SKM-1 (cell line): ENCODE data around the gene KCTD16.

ENCODE experiments used
- DNase-seq: peaks from one replicate; lab custom pipeline; 2025; ENCODE audit not compliant: unreplicated experiment; lab: John Stamatoyannopoulos, UW

The KCTD16 gene

DNA sequence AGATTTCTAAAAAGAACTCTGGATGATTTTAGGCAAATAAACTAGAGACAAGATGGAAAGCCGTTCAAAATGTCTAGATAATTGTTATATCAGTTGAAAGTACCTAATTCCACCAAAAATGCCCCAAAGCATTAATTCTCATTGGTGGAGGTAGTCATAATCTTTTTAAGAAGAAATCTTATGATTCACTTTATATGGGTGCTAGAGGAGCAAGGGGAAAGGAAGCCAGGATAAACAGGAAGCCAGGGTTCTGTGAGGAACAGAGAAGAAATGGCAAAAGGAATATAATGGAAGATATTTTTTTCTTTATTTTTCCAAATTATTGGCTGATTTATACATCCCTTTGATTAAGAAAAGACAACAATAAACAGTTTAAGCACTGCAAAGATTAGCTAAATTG is 8.0 kb upstream of the KCTD16 start:
- DNase-seq: no peak

DNA sequence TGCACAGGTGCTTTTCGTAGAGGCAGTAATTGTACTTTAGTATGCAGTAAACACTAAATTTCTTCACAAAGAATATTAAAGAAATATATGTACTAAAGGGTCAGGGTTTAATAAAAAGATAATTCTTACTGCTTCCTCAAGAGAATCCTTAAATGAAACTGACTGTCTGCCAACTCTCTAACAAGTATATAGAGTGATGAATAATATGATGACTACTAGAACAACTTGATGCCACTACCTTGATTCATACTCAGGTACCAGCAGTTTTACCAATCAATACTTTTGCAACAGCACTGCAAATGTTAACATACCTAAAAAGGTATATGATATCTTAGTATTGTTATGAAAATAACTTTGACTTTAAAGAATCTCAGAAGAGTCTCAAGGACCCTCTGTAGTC is 4.0 kb upstream of the KCTD16 start:
- DNase-seq: no peak

DNA sequence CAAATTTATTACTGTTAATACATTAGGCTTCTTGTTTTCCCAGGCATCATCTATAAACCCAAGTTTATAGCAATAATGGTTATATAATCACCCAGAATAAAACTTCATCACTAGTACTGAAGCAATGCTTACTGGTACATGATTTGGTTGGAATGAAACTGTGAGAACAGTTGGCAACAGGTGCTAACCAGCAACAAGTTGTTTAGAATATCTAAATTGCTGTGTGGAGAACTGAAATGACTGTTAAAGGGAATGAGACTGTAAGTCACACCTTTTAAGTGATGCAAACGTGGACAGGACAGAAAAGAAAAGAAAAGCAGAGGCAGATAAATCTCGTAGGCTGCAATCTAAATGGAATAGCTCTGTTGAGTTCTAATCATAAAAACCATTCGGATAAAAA is 2.7 kb upstream of the KCTD16 start:
- DNase-seq: no peak

DNA sequence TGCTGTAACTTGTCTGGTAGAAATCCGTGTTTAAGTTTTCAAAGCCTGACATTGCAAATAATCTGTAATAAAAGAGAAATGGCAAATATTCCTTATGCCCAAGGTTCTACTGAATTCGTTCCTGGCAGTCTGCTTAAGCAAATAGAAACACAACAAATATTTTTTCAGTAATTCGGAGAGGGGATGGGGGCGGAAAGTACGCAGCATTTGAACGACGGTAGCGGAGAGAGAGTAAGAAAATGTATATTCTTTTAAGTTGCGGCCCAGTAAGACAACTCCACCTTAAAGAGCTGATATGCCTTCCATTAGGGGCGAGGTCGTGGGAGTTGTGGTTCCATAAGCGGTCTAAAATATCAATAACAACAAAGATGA is 783 bp upstream of the KCTD16 start:
- DNase-seq: no peak

DNA sequence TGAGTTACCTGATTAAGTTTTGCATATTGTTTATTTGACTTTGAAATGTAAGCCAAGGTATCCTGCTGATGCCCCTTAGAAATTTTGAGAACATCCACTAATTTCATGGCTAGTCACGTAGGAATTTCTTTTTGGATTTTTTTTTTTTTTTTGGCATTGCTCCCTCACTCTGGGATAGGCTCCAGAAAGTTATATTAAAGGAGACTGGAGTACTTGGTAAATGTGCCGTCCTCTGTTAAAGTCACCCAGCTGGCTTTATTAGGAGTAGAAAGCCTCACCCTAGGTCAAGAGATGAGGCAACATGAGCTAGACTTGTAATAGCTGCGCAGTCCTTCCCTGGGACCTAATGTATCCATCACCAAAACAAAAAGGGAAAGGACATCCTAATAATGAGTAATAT is 3.1 kb downstream of the KCTD16 start:
- DNase-seq: no peak

DNA sequence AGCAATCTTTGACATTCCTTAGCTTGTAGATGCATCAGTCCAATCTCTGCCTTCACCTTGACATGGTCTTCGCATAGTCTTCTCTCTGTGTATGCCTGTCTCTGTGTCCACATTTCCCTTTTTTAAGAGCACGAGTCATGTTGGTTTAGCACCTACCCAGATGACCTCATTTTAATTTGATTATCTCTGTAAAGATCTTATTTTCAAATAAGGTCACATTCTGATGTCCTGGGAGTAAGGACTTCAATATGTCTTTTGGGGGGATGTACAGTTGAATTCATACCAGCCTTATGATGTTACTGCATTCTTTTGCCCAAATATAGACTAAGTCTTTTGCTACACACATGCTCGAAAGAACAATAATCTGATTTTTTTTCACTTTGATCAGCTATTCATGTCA is 6.9 kb downstream of the KCTD16 start:
- DNase-seq: no peak

DNA sequence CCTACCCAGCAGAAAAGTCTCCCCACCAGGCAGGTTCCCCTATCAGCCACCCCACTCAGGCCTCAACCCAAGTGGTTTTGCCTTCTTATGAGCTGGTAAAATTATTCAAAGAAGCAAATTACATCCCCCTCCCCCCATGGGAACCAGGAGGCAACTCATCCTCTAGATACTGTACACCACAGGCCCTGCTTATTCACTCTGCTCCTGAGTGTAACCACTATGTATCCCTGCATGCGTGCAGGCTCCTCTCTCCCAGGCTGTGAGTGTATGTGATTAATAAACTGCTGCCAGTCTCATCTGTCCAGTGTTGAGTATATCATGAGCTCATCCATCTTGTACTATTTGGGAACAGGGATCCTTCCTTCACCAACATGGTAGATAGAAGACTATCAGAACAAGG is 8.6 kb downstream of the KCTD16 start:
- no peak for DNase-seq

DNA sequence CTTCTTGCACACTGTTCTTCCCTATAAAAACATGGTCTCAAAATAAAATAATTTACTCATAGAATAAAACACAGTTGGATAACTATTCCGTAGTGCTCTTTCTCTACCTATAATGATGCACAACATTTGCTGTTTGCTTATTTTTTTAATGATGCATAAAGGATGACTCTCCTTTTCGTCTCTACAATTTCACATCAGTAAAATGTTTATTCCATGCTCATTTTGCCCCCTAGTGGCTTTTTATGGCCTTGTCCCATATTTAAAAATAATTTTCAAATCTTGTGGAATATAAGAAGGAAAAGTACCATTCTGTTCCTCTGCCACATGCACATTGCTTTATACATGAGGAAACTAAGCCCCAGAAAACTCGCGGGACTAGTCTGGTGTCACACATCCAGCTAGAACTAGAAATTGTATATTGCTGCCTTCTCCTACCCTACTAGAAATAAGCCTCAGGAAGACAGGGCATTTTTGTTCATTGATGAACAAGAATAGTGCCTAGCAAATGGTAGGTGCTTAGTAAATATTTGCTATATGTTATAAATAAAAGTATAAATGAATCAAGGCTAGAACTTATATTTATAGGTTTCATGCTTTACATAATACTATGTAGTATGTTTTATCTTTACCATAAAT is 12.7 kb downstream of the KCTD16 start:
- DNase-seq: no peak

DNA sequence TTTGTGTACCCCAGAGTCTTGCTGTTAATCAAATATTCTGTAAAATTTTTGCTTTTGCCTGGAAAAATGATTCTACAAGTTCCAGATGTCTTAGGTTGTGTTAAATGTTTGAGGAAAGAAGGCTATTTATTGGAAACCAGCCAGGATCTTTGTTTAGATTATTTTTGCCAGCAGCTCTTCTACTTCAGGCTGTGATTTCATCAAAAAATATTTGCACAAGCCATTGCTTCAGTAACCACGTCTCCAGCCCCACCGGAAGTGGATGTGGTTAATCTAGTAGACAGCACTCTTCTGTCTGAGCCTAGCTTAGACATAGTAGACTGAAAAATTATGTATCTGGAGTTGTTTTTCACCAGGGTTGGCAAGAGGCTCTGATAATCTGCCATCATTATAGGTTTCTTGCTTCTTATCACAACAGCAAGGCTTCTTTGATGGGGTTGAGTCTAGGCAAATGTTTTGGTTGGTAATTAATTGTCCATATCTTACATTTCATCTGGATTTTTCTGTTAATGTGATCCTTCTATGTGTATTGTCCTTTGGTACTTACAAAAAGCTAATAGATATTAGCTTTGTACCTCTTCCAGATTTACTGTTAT is 17.1 kb downstream of the KCTD16 start:
- DNase-seq: peak; percentile 20

DNA sequence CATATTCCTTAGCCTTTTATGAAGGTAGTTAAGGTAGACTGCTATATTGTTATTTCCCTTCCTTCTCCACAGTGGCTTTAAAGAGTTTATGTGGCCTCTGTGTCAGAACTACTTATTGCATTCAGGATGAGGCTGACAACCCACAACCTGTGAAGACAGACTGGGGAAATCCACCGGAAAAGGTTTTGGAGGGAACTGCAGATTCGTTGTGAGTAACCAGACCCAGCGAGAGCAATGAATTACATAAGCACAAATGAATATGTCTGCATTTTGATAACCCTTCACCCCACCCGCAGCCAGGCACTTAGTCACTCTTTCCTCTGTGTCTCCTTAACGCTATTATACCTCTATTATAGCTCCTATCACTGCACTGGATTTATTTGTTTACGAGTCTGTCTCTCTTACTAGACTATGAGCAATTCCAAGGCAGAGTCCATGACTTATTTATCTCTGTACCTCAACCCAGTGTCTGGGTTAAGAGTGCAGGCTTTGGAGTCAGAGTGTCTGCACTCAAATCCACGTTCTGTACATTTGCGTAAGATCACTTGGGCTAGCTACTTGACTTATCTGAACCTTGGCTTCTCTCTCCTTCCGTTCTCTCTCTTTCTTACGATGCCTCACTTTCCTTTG is 19.2 kb downstream of the KCTD16 start:
- peak; percentile 27 for DNase-seq

DNA sequence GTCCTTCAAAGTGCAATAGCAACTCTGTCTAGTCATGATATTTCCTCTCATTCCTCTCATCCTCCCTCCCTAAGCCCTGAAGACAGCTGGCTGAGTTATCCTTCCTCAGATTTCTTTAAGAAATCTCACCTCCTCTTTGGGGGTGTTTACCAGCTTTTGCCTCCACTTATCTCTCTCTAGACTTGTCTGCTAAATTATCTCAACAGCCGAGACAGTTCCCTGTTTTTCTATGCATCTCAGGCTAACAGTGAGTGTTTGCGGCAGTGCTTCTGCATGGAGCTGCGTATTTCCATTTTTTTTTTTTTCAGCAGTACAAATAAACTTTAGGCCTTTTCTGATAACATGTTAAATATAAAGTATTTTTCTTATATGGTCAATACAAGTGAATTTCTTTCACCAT is 20.9 kb downstream of the KCTD16 start:
- no peak for DNase-seq

DNA sequence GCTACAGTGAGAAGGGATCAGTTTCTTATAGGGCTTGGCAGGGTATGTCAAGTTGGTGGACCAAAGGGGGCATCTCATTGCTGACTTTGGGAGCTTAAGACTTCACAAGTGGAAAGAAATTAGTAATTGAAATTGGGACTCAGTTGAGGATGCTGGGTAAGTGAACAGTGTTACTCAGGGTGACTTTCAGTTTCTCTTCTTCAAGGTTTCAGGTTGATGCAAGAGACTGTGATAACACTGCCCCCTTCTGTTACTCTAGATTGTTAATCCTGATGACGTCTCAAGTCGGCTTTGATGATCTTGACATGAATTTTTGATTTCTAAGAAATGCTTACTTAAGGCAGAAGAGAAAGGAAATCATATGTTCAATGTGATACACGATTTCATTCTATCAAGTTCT is 21.3 kb downstream of the KCTD16 start:
- DNase-seq: no peak

DNA sequence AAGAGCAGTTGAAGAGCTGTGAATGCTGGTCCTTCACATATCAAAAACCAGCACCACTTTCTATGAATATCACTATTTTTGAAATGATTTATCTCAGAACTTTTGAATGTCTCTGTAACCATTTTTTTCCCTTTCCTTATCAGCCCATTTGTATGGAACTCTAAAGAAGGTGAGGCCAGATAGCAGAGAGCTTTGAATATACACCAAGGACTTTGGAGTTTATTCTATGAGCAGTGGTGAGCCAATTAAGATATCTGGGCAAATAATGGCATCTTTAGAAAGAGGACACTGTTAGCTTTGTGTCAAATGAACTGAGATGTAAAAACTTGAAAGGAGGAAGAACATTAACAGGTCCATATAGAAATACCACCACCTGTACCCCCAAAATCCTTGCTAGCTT is 22.0 kb downstream of the KCTD16 start:
- DNase-seq: no peak

DNA sequence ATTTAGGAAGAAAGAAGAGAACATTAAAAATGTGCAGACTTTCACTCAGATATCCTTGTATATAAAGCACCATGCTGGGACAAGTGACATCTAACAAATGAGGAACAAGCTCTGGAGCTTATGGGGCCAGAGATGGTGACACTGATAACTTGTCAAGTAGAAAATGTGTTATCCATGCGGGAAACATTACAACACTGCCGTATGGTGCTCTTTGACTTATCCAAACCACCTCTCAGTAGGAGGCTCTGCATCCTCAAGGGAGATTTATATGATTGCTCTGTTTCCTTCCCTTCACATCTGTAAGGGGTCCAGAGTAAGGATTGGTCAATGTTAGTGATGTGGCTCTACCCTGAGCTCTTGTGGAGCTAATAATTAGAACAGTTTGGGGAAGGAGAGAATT is 23.5 kb downstream of the KCTD16 start:
- no peak for DNase-seq

DNA sequence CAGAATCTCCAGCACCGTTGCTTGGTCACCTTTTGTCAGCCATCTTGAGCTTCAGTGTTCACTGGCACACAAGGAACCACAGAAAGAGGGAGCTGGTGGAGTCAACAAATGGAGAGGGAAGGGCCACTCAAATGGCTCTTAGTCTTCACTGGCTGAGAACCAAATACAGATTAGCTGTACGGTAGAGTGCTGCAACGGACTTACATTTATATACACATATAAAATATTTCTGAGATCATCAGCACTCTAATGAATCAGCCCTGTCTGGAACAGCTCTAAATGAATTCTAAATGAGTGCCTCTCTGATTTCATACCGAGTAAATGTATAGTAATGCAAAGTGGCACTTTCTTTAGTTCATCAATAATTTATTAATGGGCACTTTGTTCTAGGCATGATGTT is 24.8 kb downstream of the KCTD16 start:
- DNase-seq: no peak

DNA sequence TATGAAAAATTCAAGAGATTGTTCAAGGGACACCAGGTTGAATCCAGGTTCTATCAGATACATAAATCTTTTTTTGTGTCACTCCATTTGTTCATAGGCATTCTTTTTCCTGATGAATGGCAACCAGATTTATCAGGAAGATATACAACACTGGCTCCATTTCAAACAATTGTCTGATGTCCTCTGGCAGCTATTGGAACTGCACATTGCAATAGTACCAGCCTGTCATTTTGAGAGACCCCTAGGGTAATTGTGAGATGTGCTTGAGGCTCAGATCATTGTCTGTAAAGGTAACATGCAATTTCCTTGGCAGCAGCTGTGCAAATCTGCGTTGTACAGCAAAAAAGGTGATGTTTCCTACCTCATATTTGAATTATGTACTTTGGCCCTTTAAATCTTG is 25.9 kb downstream of the KCTD16 start:
- no peak for DNase-seq

DNA sequence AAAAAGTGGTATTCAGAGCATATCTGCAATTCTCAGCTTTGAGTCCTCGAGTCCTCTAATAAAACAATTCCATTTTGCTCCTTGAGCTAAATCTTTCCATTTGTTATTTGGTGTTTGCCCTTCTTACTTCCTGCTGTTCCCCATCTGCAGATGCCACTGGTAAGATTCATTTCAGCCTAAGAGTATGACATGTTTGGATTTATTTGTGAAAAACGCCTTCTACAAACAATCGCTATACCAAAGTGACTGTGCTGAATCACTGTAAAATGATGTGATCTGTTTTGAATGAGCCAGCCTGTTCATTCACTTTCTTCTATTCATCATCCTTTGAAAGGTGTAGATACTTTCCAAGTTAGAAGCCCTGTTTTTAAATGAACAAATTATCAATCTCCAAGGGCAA is 27.7 kb downstream of the KCTD16 start:
- DNase-seq: no peak

DNA sequence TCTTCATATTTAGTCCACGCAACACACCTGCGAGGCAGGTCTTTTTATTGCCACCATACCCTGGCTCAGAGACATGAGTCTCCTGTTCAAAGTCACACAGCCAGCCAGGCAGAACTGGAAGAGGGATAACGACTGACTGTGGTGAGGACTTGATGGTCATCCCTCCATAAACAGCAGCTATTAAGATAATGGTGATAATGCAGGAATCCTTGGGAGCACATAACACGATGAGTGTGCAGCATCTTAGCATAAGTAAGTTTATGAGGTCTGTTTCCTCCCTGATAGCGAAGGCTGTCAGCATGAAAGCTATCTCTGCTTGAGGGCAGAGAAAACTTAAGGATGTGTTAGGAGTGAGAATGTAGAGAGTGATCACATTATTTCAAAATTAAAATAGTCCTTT is 30.9 kb downstream of the KCTD16 start:
- DNase-seq: no peak

DNA sequence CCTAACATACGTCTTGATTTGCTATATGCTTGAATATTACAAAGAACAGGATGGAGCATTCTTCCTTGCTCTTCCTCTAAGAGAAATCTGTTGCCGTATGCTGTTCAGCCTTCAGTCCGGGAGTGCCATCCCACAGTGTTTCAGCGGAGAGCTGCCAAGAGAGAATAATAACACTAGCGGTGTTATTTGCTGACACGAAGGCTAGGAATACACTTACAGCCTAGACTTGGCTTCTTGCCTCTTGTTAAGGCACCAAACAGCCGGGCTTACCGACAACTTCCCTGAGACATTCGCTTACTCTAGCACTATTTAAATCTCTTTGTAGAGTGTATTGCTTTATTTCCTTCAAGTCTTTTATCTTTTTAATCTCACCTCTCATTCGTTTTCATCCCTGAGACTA is 31.4 kb downstream of the KCTD16 start:
- DNase-seq: no peak

DNA sequence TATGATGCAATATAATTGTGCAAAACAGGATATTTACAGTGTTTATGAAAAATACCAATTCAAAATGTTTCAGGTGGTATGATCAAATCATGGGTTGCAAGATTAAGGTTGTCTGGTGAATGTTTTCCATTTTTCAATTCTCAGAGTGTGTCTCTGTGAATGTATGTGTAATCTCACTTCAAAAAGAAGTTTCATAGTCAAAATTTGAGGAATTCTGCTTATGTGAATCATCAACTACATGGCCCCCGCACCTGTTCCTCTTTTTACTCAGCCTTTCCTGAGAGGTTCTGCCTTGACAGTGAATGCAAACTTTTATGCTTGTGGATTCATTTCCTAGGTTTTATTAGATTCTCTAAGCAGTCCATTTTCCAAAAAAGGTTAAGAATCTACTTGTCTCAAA is 32.1 kb downstream of the KCTD16 start:
- no peak for DNase-seq

DNA sequence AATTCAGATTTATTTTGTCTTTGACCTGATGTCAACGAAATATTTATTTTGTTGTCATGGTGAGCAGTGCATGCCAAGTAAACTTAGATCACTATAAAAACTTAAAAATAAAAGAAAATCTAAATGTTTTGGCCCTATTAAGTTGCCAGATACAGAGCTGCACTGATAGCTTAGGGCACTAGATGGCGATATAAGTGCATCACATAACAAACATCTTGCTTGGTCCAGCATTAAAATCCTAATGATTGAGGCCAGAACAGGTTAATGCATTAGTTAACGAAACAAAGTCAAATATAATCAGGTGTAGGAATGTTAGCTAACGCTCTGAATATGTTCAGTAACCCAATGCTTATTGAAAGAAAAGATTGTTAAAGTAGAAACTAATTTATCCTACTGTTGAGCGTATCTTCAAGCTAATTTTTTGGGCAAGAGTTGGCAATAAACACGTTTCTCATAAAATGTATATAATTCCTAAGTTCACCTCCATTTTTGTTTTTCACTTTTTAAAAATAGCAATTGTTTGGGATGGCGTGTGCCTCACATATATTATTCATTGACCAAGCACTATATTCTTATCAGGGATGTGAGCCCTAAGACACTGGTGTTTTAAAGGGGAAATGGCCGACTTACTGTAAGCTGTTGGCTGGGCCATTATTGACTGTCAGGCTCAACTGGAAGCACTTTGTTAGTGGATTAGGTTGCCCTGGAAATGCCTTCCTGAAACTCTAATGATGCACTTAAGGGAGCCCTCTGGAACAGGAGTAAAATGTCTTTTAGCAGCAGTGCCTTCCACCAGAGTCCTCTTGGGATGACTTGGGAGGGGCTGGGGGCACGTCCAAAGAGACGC is 33.3 kb downstream of the KCTD16 start:
- peak; percentile 19 for DNase-seq

DNA sequence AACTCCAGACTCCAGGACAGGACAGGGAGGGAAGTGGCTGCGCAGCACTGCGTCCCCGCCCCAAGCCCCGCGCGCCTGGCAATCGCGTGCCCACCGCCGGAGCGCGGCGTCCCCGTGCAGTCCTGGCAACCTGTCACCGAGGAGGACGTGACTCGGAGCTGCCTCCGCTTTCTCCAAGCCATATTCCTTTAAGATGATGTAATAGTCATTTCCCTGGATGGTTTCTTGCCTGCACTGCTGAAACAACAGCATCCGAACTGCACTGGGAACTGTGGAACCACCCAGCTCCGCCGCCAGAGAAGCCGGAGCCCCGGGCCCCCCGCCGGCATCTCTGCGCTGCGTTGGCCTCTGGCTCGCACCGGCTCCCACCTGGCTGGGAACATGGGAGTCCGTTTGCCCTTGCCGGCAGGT is 34.5 kb downstream of the KCTD16 start:
- DNase-seq: no peak
